GM19328 (cell line): Measurements from ENCODE around the gene PCSK6.

Experiments used
- ATAC-seq: cut with Tn5 transposase; IDR thresholded peaks from one replicate; pipeline ENCODE4 v1.9.1; 2021; ENCODE audit warnings: mild to moderate bottlenecking, moderate library complexity; ENCODE audit not compliant: unreplicated experiment

The PCSK6 gene

DNA sequence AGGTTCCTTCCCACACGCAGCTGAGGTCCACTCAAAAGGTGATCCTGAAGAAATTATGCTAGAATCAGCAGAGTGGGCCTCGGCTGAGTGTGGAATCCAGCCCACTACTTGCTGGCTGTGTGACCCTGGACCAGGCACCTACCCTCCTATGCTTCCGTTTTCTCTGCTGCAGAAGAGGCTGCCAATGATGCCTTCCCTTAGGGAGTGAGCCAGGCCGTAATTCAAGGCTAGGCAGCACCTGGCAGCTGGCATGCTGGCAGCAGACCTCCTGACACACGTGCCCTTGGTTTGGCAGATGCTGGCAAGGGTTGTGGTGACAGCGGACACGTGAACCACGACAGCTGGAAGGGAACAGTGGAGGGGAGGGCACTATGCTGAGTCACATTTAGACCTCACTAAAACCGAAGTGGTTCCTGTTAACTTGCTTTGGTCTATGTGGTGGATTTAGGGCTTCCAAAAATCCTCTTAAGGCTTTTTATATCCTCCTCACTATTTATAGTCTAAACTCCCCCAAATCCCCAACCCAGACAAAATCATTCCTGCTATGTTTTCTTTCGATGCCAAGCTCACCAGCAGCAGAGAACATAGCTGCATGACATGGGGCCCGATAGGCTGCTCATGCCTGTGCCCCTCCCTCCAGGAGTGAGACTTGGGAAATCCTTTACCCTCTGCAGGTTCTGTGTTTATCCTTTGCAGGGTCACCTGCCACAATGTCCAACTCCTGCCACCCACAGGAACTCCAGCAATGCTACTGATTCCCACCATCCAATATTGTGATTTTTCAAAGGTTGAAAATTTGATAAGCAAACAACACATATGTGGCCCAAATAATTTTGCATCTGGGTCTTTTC, 10.6 kb upstream of the PCSK6 start:
- ATAC-seq: no peak

DNA sequence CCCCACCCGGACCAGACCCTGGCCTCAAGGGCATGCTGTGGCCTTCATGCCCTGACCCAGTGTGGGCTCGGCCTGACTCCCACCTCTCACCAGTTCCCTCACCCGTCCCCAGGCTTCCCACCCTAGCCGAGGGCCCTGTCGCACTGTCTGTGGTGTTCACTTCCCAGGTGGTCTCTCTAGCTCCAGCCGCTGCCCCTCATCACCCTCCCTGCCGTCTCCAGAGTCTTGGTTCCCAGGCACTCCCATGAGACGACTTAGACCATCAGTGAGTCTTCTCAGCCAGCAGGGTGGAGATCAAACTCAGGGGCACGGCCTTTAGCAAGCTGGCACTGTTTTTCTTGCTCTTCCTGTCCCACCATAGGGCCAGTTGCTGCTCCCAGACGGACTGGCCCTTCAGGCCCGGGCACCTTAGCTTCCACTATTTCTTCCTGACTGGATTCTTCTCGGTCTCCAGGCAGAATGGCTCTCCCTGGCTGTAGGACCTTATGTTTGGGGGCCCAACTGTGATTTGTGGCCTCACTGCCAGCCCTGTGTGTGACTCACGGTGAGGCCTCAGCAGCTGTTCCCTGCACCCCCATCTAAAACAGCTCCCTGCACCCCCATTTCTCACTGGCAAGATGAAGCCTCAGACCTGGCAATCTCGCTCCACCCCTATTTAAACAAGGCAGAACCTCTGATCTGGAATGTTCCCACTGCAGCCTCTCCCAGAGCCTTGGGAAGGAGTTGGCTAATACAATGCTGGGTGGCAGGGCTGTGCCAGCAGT, 9.4 kb upstream of the PCSK6 start:
- no peak for ATAC-seq

DNA sequence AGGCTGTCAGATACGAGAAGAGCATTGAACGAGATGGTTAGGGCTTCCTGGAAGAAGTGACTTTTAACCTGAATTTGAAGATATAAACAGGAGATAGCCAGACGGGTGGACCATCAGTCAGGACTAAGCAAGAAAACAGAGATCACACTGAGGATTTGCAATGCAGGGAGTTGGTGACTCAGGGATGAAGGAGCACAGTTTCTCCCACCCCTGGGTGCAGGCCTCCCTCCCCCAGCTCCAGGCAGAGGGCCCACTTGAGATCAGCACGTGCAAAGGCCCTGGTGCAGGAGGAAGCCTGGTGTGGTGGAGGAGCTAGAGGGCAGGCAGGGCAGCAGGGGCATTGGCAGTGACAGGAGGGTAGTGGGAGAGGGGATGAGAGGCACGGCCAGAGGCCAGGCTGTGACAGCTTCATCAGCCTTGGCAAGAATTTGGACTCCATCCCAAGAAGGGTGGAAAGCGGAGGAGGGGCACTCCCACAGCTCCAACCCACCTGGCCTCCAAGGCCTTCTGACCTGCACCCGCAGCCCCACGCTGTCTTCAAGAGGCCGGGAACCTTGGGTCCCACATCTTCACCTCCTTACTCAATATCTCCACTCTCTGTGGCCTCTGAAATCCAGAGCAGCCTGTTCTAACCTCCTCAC, 8.7 kb upstream of the PCSK6 start:
- ATAC-seq: no peak

DNA sequence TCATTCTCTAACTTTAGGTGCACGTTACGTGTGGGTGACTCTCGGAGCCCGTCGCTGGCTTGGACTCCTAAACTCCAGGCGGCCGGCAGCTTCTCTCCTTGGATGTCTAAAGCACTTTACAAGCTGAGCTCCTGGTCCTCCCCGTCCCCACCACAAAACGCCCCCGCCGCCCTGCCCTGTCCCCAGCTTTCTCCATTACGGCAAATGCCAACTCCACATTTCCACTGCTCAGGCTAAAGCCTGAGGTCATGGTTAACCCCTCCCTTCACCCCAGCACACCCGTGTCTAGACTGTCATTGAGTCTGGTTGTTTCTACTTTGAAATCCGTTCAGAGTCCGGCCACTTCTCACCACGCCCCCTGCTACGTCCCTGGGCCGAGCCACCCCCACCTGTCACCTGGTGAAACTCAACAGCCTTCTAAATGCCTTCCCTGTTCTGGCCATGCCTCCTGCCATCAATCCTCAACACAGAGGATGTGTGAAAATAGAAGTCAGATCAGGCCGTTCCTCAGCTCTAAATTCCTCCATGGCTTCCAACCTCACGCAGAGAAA, 8.1 kb upstream of the PCSK6 start:
- ATAC-seq: no peak

DNA sequence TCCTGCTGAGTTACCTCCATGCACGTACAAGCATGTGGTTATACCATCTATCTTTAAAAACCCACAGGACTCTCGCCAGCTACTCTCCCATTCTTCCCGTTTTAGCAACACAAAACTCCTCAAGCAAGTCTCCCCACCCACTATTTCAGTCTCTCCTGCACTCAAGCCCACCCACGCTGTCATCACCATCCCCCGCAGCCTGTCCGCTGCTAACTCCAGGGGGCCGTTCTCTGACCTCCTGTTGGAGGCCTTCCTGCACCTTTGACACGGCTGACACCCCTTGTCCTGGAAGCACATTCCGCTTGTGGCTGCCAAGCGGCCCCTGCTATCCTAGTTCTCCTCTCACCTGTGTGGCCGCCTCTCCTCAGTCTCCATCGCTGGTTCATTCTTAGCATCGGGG, 7.5 kb upstream of the PCSK6 start:
- no peak for ATAC-seq

DNA sequence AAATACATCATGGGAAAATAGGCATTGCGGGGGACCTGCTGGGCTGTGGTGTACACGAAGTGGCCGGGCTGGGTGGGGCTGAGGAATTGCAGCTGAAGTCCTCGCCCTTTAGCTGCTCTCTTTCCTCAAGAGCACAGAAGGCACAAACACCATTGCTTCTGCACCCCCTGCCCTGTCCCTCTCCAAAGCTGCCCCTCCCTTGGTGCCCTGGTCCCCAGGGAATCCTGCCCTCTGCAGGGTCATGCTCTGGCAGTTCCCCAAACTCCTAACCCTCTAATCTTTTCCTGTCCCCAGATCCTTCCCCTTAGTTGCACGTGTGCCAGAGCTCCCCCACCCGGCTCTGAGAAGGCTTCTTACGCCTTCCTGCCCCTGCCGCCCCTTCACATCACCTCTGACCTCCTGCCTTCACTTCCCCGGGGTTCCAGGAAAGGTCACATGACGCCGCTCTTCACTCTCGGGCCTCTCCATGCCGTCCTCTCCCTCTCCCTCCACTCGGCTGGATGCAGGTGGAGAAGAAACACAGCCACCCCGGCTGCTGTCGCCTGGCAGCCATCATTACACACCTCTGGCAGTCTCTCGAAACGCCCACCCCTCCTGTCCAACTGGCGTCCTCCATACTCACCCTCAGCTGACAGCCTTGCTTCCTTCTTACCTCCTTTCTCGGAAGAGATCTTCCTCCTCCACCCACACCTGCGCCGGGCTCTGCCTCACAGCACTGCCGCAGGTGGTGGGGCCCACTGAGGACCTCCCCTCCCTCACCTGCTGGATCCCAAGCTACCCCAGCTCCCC, 6.9 kb upstream of the PCSK6 start:
- no peak for ATAC-seq

DNA sequence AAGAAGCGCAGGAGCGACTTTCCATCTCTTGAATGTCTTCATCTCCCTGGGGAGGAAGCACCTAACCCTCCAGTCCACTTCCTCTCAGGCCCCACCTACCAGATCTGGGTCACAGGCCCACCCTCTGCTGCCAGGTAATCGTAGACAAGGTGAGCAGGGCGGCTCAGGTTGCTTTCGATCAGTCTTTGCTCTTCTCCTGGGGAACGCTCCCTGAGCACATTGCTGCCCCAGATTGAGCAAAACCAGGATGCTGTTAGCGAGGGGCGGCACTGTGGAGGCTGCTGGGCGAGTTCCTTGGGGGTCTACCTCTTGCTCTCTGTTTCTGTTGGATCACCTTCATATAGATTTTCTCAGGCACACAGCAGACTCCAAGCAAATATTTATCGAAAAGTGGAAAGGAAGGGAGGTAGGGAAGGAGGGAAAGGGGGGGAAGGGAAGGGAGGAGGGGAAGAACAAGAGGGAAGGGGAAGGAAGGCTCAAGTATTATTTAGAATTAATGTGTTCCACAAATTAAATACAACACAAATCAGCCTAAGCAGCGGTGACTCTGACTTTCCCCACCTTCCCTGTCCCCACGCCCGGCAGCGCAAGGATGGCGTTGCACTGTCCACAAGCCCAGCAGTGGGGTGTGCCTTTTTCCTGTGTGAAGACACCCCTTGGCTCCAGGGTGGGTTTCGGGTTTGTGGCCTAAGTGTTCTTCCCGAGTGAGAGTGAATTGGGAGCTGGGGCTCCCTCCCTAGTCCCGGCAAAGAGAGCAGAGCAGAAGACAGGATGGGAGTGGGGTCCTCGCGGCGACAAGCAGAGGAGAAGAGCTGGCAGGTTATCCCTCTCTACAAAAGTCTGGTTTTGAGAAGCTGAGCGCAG, 6.1 kb upstream of the PCSK6 start:
- ATAC-seq: no peak

DNA sequence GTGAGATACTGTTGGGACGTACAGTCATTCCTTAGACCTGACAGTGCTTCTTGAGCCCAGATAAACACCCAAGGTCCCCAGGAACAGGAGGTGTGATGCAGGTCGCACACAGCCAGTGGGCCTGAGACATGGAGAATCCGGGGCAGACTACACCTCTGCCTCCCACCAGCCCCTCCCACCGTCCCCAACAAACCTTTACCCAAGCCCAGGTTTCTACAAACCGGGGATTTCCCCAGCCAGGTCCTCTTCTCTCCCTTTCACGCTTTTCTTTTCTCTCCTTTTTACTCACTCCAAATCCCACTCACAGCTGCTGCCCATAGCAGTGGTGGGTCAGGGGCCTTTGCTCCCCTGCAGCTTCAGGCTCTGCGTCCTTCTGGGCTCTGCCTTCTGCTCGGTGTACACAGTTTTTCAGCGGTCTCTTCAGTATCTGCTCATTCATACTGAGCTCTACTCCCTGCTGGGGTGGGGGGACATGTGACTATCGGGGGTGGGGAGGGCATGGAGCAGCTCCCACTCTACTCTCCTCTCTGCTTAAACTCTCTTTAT, 4.8 kb upstream of the PCSK6 start:
- no peak for ATAC-seq

DNA sequence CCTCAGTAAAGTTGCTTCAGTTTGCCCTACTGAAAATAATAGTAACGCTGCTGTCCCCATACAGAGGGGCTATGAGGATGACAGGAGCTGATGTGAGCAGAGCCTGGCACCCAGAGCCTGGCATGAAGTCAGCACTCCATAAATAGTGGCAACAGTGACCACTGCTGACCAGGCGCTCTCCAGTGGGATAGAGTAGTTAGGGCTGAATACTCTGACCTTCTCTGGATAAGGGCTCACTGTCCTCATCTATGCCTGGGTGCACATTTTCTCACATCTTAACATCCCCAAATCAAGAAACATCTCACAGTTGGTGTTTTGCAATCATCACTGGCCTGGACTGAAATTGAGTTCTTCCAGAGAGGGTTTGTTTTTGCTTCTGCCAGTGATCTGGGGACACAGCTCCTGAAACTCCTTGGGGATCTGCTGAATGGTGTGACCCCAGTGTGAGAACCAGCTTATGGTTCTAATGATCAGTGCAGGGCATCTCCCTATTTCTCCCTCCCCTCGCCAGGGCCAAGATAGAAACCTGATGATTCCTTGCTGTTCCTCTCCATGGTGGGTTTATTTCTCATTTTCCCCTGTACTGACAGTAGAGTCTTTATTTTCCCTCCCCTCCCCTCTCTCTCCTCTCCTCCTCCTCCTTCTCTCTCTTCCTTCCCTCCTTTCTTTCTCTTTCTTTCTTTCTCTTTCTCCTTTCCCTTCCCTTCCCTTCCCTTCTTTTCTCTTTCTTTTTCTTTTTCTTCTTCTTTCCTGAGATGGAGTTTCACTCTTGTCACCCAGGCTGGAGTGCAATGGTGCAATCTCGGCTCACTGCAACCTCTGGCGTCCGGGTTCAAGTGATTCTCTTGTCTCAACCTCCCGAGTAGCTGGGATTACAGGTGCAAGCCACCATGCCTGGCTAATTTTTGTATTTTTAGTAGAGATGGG, 3.5 kb upstream of the PCSK6 start:
- ATAC-seq: no peak

DNA sequence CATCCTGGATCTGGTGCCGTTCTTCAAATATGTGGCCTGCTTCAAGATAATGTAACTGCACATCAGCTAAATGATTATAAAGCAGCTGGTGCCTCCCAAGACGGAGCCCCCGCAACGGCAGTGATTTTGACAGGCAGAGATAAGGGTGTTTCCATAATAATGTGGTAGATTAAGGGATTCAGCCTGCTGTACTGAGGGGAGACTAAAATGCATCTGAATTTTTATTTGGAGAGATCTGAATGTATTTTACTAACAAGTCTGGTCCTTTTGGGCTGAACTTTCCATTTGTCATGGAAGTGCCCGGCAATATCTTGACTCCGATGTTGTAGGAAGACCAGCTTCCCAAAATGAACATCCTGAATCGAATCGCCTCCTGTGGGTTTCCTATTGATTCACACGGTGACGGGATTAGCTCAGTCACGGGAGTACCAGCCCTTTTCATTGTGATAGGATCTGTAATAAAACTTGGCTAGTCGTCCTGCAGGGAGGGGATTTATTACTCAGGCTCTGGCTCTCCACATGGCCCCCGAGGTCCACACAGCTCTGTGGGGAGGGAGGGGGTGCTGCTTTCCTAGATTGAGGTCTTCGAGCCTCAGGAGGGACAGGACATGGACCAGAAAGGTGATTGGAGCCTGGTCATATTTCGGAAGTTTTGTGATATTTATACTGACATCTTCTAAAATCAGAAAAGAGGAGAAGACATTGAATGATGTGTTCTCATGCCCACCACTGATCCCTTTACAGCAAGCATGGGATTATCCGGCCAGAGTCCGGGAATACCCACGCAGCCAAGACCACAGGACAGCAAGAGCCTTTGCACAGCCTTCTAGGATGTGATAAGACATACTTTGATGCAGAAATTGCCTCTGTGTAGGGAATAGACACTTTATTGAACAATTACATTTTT, 2.5 kb upstream of the PCSK6 start:
- no peak for ATAC-seq

DNA sequence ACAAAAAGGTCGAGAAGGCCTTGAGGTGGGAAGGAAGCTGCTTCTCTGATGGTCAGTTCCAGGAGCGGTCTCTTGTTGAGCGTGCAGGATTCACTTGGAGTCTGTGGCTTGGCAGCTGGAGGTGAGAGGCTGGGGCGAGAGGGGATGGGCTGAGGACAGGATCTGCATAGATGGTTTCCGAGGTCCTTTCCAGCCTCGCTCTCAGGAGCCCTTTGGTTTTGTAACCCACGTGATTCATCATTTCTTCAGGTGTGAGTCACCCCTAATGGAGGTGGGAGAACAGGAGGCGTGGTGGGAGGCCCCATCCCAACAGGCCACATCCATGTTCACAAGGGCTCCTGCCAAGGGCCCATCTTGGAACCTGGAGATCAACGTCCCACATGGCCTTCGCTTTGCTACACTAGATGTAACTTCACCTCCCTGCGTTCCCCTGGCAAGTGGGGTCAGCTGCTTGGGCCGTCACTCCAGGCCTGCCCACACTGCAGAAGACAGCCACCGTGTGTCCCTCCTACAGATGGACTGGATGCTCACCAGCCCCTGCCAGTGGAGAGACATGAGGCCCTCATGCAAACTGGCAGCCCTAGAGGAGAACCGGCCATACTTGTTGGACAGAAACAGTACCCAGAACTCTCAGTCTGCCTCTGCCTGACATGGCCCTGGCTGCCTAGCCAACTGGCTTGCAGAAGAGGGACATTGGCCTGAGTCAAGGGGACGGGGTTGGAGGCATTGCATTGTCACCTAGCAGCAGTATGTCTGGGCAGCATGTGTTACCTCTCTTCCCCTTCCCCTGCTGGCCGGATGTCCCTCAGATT, 1.6 kb upstream of the PCSK6 start:
- ATAC-seq: no peak

DNA sequence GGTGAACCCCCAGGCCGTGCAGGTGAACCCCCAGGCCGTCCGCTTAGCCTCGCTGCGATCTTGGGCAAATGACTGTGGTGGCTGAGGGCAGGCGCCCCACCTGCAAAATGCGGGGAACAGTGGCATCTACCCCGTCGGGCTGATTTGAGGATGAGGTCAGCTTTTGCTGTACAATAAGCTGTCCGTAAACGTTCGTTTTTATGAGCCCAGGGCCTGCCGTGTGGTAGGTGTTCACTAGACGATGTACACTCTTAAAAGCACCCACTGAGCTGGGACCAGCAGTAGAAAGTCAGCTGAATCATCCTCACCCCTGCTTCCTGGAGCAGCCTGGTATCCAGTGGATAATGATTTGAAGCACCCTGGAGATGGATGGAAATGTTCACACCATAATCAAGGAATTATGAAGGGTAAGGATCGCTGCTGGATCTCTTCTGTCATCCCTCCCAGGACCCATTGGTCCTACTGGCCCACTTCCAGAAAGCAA, 943 bp upstream of the PCSK6 start:
- no peak for ATAC-seq

DNA sequence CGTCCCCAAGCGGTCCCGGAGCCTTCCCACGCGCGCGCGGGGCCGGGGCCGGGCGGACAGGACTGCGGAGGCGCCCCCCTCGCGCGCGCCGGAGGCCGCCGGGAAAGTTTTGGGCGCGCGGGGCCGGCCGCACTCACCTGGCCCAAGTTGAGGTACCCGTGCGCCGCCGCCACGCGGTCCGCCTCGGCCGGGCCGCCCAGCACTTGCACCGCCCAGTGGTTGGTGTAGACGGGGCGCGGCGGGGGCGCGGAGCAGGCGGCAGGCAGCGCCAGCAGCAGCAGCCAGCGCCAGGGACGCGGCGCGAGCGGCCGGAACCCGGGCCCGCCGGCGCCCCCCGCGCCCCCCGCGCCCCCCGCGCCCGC, 289 bp downstream of the PCSK6 start:
- no peak for ATAC-seq

DNA sequence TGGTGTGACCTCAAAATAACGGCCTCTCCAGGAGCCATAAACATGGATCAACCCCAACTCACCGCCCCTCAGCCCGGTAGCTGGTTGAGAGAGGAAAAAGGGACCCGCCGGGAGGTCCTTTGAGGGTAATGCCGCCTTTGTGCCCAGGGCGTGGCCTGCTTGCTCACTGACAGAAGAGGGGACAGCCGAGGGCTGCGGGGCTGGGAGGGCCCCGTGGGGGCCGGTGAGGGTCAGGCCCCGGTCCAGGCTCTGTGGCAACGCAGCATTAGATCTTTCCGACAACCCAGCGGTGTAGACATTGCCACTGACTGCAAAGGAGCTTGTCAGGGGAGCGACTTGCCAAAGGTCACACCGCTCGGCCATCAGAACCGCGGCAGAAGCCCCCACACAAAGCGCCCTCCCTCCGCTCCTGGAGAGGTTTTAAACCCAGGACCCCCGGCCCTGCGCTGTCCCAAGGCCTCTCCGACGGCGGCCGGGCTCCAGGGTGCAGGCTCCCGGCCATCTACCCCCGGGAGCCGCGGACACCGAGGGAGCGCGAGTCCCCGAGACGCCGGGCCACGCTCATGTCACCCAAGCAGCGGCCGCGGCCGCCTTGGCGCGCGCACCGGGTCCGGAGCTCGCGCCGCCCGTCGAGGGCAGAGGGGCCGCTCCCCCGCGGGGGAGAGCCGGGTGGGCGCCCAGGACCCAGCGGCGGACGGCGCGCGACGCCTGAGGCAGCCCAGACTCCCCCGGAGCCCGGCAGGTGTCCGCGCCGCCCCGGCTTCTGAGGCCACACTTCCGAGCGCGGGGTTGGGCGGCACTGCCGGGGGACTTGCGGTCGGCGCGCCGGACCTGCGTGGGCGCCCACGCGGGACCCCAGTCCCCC, 975 bp downstream of the PCSK6 start:
- ATAC-seq: no peak

DNA sequence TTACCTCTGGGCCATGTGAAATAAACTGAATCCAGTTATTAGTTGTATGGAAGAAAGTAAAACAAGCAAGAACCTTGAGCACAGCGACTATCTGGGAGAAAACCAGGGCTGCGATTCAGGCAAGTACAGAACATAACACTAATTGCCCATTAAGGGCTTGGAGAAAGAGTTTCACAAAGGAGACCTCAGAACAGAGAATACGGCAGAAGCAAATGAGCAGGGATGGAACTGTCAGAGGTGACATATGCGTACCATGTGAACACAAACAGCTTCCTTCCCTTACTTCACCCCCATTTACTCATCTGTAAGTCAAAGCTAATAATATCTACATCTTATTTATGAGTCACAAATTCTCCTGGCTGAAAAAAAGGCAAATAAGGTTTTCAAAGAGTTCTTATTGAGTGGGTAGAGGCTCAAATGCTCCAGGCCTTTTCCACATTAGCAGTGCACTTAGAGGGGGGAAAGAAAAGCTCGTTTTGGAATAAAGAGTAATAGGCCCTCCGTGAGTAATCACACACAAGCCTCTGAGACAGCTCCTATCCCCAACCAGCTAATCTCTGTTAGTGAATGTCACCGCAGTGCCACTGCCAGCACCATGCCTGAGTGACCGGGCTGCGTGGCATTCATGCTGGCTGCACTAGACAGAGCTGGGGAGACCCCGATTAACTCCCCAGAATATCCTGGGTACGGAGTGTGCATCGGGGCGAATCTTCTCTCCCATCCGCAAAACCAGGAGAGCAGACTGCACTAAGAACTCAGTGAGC, 2.6 kb downstream of the PCSK6 start:
- no peak for ATAC-seq
